ENCODE results near the gene CHD8. TPM values are rescaled to one million over a fixed set of nuclear protein-coding genes. Genes with fewer than 3 reads are reported as not detected.

Gene CHD8
- total RNA-seq, 4 donors from 2014 or later: 40.6 to 65.6 (median 54.7) TPM

- ATAC-seq (ENCODE audit: low FRiP score): no peak
- no peak for TF ChIP-seq CTCF (IDR thresholded peaks at IDR 0.05)
These were observed 88.3 kb downstream of the CHD8 start for GRCh38 chr14:21367582-21368144.

GRCh38 chr14:21356511-21356910 is 99.4 kb downstream of the CHD8 start:
- no peak for TF ChIP-seq CTCF (IDR thresholded peaks at IDR 0.05)
- no peak for ATAC-seq (ENCODE audit: low FRiP score)

More at GRCh38 chr14:21367582-21368144, 88.3 kb downstream of the CHD8 start:
- DNase-seq (ENCODE audit: low spot score): no peak

GRCh38 chr14:21352587-21352986 is 103.3 kb downstream of the CHD8 start:
- DNase-seq (ENCODE audit: low spot score) (no peak), ATAC-seq (ENCODE audit: low FRiP score) (no peak)
- no peak for TF ChIP-seq CTCF (IDR thresholded peaks at IDR 0.05)

More at GRCh38 chr14:21356511-21356910, 99.4 kb downstream of the CHD8 start:
- DNase-seq (ENCODE audit: low spot score): no peak

DNA sequence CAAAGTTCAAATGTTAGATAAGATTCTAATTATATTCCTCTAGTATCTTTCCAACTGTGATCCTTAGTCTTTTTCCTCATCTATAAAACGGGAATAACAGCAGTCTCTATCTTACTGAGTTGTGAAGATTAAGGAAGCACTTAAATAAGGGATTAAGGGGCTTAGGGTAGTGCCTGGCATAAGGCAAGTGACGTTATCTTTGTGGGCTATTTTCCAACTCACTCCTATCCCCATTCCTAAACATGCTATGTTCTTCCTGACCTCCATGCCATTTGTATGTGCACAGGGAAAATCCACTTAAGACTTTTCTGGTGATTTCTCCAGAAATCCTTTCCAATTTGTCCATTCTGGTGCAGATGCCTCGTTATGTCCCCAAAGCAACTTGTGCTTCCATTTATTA is 105.4 kb downstream of the CHD8 start:
- no peak for TF ChIP-seq CTCF (IDR thresholded peaks at IDR 0.05)
- DNase-seq (ENCODE audit: low spot score): no peak
- no peak for ATAC-seq (ENCODE audit: low FRiP score)

DNA sequence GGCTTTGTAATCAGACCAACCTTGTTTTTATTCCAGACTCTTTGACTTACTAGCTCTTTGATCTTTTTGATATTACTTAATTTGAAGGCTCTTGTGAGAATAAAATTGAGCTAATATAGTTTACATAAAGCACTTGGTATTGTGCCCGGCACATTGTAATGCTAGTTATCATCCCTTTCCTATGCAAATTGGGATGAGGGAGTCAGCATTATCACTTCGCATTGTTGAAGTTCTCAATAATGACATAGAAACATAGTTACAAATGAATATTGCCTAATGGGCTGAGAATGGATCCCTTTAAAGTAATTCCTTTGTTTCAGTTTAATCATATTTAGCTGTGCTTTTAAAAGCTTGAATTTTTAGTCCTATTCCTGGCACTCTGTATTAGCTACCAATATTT is 108.7 kb downstream of the CHD8 start:
- ATAC-seq (ENCODE audit: low FRiP score) (no peak), DNase-seq (ENCODE audit: low spot score) (no peak)
- no peak for TF ChIP-seq CTCF (IDR thresholded peaks at IDR 0.05)

GRCh38 chr14:21346532-21347135 is 109.3 kb downstream of the CHD8 start:
- ATAC-seq (ENCODE audit: low FRiP score): no peak
- no peak for TF ChIP-seq CTCF (IDR thresholded peaks at IDR 0.05)
- no peak for DNase-seq (ENCODE audit: low spot score)
